Mammary epithelial cell (primary cell): ENCODE measurements around the gene HORMAD1.

Experiments used
- EZH2 ChIP-seq: IDR thresholded peaks from 2 replicates; pipeline ENCODE4 v1.6.1; 2012; ENCODE audit warnings: low read length, inconsistent platforms, borderline replicate concordance
- TF ChIP-seq, protein P1 (sequence below), 2 donors: IDR thresholded peaks in 1 of 2; conservative IDR thresholded peaks in 1 of 2; 2 replicates each; pipeline ENCODE4 v1.5.1; 2011 to 2012; ENCODE audit warnings: inconsistent platforms in 2 of 2, low read length in 2 of 2, mild to moderate bottlenecking in 2 of 2, control low read depth in 1 of 2, low read depth in 1 of 2; ENCODE audit not compliant: insufficient read depth in 1 of 2; ENCODE audit errors: extremely low read depth in 1 of 2

DNA sequence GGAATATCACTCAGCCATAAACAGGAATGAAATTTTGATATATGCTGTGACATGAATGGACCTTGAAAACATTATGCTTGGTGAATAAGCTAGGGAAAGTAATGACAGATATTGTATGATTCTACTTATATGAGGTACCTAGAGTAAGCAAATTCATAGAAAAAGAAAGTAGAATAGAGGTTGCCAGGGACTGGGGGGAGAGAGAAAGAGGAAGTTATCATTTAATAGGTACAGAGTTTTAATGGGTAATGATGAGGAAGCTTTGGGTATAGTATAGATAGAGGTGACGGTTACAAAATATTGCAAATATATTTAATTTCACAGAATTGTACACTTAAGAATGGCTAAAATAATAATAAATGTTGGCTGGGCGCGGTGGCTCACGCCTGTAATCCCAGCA lies 60.1 kb downstream of the HORMAD1 start:
- TF ChIP-seq, protein P1, sequence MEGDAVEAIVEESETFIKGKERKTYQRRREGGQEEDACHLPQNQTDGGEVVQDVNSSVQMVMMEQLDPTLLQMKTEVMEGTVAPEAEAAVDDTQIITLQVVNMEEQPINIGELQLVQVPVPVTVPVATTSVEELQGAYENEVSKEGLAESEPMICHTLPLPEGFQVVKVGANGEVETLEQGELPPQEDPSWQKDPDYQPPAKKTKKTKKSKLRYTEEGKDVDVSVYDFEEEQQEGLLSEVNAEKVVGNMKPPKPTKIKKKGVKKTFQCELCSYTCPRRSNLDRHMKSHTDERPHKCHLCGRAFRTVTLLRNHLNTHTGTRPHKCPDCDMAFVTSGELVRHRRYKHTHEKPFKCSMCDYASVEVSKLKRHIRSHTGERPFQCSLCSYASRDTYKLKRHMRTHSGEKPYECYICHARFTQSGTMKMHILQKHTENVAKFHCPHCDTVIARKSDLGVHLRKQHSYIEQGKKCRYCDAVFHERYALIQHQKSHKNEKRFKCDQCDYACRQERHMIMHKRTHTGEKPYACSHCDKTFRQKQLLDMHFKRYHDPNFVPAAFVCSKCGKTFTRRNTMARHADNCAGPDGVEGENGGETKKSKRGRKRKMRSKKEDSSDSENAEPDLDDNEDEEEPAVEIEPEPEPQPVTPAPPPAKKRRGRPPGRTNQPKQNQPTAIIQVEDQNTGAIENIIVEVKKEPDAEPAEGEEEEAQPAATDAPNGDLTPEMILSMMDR (conservative IDR thresholded peaks at IDR 0.05 in 1 of 2, IDR thresholded peaks at IDR 0.05 in 1 of 2; ENCODE audit: extremely low read depth in 1 of 2, insufficient read depth in 1 of 2, low read depth in 1 of 2, low read length in 2 of 2) = no peak
- no peak for TF ChIP-seq EZH2
